H1 (cell line): ENCODE results near the gene NFATC1. TPM values are rescaled to one million over a fixed set of nuclear protein-coding genes. Genes with fewer than 3 reads are reported as not detected.

Experiments used
- ASH2L ChIP-seq: fragments of 200-600, 300-600 bp; sonication (generic); IDR thresholded peaks from one replicate; pipeline ENCODE4 v1.7.1; 2017; ENCODE audit warnings: low read length
- CEBPB ChIP-seq: IDR thresholded peaks from 2 replicates; pipeline ENCODE4 v1.6.1; 2012; ENCODE audit warnings: low read depth, low read length
- CREB1 ChIP-seq: IDR thresholded peaks from 2 replicates; pipeline ENCODE4 v1.6.1; 2012; ENCODE audit warnings: inconsistent platforms
- KDM1A ChIP-seq: fragments of 200-600, 300-600 bp; sonication (generic); IDR thresholded peaks from 2 replicates; pipeline ENCODE4 v1.7.1; 2016; ENCODE audit warnings: mild to moderate bottlenecking, low read length, borderline replicate concordance
- RNF2 ChIP-seq: fragments of 200-900, 300-1000 bp; sonication (generic); IDR thresholded peaks from 2 replicates; pipeline ENCODE4 v1.7.1; 2016; ENCODE audit warnings: borderline replicate concordance, low read depth, mild to moderate bottlenecking, antibody characterized with exemption, low read length; ENCODE audit not compliant: poor library complexity, severe bottlenecking; ENCODE audit errors: missing control alignments
- RXRA ChIP-seq: IDR thresholded peaks from 2 replicates; pipeline ENCODE4 v1.6.1; 2011; ENCODE audit warnings: low read depth, mild to moderate bottlenecking, low read length, moderate library complexity; ENCODE audit not compliant: insufficient read depth
- polyA plus RNA-seq, 7 experiments: library from polyadenylated mRNA; depleted of rRNA in 3 of 7; stranded (reverse) in 5 of 7; unstranded in 2 of 7; fragments of >200 nt in 5 of 7; fragments of 200-250 nt in 2 of 7; gene quantifications; 1 replicate in 5 of 7; 2 replicates in 1 of 7; 4 replicates in 1 of 7; pipeline versions ENCODE4 v1.2.1 to v1.2.3, GENCODE V29; 2011 to 2013; ENCODE audit warnings: missing spikeins in 2 of 7, mixed read lengths in 2 of 7
- total RNA-seq: library from RNA; stranded (reverse); fragmentation: NEBNext Ultra II Directional; extraction: Animal tissue kit (Norgen Biotek cat#: 25700); gene quantifications from 2 replicates; pipeline ENCODE4 v1.2.1, GENCODE V29; 2021

The NFATC1 gene
- total and polyA plus RNA-seq, 2 of the 8 experiments (the other 6 are each of a cell fraction or from before 2014, with no cell fraction given): 2.0 to 6.6 TPM

- no peak for TF ChIP-seq ASH2L
- no peak for TF ChIP-seq CREB1
- TF ChIP-seq CEBPB: no peak
- TF ChIP-seq KDM1A: no peak
- no peak for TF ChIP-seq RNF2
- TF ChIP-seq RXRA: no peak
Observed at GRCh38 chr18:79511671-79512301, 116.1 kb downstream of the NFATC1 start (continued).
